ENCODE measurements around the gene HDAC4.

HDAC4 gene

DNA sequence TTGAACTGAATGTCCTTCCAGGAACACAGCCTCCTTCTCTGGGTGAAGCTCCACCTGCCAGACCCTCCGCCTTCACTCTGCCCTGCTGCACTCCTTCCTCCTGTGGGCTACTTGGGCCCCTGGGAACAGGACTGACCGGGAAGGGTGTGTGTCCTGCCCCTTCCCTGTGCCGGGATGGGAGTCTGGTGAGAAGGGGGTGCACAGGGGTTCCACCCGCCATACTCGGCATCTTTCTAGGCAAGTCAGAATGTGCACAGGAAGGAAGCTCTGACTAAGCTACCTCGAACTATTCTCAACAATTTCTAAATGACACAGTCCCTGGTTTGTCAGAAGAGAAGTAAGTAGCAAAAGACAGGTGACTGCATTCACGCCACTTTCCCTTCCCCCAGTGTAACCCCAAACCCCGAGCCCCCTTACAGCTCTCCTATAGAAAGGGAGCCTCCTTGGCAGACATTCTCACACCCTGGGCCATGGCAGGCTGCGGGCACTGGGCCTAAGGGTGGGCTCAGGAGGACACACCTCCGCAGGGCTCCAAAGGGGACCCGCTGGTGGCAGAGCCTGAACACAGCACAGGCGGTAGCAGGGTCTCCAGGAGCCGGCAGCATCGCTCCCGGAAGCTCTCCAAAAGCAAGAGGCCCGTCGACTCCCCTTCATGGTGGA lies 184.1 kb downstream of the HDAC4 start:
- in situ Hi-C loops (cut with MboI; ENCODE audit: low sequenced_read_pairs, unreplicated experiment): no loop called here
- DNase-seq (ENCODE audit: low spot score): peak; percentile 64
- TF ChIP-seq, protein P1, sequence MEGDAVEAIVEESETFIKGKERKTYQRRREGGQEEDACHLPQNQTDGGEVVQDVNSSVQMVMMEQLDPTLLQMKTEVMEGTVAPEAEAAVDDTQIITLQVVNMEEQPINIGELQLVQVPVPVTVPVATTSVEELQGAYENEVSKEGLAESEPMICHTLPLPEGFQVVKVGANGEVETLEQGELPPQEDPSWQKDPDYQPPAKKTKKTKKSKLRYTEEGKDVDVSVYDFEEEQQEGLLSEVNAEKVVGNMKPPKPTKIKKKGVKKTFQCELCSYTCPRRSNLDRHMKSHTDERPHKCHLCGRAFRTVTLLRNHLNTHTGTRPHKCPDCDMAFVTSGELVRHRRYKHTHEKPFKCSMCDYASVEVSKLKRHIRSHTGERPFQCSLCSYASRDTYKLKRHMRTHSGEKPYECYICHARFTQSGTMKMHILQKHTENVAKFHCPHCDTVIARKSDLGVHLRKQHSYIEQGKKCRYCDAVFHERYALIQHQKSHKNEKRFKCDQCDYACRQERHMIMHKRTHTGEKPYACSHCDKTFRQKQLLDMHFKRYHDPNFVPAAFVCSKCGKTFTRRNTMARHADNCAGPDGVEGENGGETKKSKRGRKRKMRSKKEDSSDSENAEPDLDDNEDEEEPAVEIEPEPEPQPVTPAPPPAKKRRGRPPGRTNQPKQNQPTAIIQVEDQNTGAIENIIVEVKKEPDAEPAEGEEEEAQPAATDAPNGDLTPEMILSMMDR (IDR thresholded peaks at IDR 0.05; ENCODE audit: borderline replicate concordance, control extremely low read depth, extremely low read depth, insufficient read depth, missing control alignments): no peak

DNA sequence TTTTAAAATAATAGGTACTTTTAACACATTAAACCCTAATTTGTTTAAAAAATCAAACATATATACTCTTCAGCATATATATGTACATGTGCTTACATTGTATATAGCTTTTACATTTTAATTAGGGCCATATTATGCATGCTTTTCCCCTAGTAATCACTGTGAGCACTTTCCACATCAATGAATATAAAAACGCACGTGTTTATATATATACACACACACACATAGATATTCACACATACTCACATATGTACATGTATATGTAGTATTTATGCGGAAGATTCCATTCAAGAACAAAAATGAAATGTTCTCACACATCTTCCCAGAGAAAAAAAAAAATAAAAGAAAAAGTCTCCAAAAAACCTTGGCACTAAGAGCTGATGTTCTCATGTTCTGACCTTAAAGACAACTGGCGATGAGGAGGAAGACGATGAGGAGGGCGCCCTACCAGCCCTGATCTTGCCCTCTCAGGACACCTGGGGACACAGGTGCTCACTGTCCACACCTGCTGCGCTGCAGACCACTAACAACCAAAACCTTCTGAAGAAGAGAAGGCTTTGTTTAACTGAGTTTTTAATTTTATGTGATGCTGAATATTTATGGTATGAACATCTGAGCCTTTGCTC lies 184.7 kb downstream of the HDAC4 start:
- DNase-seq (ENCODE audit: low spot score): no peak
- TF ChIP-seq, protein P1 (IDR thresholded peaks at IDR 0.05; ENCODE audit: borderline replicate concordance, control extremely low read depth, extremely low read depth, insufficient read depth, missing control alignments): no peak
- in situ Hi-C loops (cut with MboI; ENCODE audit: low sequenced_read_pairs, unreplicated experiment): no loop called here

DNA sequence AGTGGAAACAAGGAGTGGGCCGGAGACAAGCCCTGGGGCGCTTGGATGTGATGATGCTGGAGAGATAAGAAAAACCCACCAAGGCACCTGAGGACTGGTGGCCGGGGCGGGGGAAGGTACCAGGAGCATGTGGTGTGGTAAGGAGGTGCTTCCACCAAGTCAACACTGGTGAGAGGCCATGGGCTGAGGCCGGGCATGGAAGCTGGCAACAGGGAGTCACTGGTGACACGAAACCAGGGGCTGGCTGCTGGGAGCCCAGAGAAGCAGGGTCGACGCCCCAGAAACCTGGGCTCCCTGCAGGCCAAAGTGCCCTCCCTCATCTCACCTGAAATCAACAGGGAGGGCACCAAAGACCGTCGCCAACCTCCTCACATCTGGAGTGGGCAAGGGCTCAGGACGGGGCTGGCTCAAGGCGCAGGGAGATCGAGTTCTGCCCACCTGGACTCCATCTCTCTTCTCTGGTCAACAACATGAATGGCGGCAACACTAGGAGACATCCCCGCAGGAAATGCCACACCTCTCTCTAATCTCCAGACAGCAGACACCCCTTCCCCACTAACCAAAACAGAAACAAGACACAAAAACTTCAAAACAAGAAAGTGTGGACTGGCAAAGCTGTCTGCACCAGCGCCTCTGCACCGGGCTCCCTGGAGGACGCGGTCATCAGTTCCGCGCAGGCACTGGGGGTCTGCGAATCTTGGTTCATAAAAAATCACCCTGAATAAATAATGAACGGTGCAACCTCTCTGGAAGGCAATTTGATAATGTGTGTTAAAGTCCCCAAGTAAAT lies 185.5 kb downstream of the HDAC4 start:
- in situ Hi-C loops (cut with MboI; ENCODE audit: low sequenced_read_pairs, unreplicated experiment): no loop called here
- DNase-seq (ENCODE audit: low spot score): no peak
- TF ChIP-seq, protein P1 (IDR thresholded peaks at IDR 0.05; ENCODE audit: borderline replicate concordance, control extremely low read depth, extremely low read depth, insufficient read depth, missing control alignments): no peak

DNA sequence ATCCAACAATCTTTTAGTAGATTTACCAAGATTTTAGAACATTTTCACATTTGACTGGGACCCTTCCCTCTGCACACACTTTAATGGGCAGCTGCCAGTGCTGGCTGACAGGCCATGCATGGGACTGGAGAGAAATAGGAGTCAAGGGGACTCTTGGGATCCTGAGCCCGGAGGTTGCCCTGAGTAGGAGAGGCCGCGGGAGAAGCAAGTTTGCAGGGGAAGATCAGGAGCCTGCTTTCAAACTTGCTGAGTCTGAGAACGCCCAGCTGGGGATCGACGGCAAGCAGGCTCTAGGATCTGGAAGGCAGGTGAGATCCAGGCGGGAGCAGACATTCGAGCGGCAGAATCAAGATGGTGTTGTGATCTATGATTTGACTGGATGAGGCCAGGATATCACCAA lies 186.1 kb downstream of the HDAC4 start:
- TF ChIP-seq, protein P1 (IDR thresholded peaks at IDR 0.05; ENCODE audit: borderline replicate concordance, control extremely low read depth, extremely low read depth, insufficient read depth, missing control alignments): no peak
- no peak for DNase-seq (ENCODE audit: low spot score)
- in situ Hi-C loops (cut with MboI; ENCODE audit: low sequenced_read_pairs, unreplicated experiment): no loop called here

DNA sequence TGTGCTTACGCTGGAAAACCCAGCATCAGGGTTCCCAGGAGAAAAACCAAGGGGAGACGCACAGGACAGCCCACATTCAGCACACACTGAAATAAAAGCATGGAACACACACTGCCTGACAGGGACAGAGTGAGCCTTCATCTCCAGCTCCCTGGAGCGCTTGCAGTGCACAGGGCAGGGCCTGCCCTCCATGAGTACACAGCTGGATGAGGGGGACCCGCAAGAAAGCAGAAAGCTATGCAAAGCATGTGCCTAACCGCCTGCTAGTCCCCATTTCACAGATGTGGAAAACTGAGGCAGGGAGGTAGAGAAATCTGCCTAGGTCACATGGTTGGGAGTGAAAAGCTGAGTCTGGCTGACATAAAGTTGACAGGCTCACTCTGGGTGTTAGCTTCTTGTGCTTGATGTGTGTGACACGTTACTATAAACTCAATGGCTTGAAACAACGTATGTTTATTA lies 187.1 kb downstream of the HDAC4 start:
- no peak for DNase-seq (ENCODE audit: low spot score)
- in situ Hi-C loops (cut with MboI; ENCODE audit: low sequenced_read_pairs, unreplicated experiment): no loop called here
- TF ChIP-seq, protein P1 (IDR thresholded peaks at IDR 0.05; ENCODE audit: borderline replicate concordance, control extremely low read depth, extremely low read depth, insufficient read depth, missing control alignments): no peak

DNA sequence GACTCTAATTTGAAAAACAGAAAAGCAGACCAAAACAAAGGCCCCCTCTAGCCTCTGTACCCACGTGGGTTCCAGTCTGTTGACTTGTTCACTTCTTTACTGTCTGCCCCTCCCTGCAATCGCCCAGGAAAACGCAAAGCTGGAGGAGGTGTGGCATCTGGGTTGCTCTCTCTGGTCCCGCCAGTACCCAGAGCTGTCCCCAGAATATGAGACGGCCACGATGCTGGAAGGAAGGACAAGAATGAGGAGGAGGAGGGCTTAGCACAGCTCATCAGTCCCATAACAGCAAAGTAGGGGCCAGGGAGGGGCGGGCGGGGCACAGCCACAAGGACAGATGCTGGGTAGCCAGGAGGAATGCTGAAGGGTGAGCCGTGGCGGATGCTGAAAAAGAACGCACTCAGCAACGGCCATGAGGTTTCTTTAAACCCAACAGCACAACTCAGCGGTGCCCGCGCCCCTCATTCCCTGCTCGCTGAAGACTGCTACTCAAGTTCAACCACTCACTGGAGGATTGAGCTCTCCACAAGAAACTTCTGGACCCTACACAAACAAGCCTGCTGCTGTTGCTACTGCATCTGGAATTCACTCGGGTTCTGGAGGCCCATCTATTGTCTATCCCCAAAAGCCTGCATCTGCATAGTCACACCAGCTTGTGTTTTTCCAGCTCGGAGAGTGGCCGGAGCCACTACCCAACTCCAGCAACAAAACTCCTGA lies 187.7 kb downstream of the HDAC4 start:
- in situ Hi-C loops (cut with MboI; ENCODE audit: low sequenced_read_pairs, unreplicated experiment): no loop called here
- TF ChIP-seq, protein P1 (IDR thresholded peaks at IDR 0.05; ENCODE audit: borderline replicate concordance, control extremely low read depth, extremely low read depth, insufficient read depth, missing control alignments): no peak
- DNase-seq (ENCODE audit: low spot score): no peak

Data from GM13976 (cell line).